ENCODE results near the gene CREBBP. TPM values are rescaled to one million over a fixed set of nuclear protein-coding genes. Genes with fewer than 3 reads are reported as not detected.

CREBBP gene
- total RNA-seq, 1 donor from 2014 or later = 31.4 TPM

DNA sequence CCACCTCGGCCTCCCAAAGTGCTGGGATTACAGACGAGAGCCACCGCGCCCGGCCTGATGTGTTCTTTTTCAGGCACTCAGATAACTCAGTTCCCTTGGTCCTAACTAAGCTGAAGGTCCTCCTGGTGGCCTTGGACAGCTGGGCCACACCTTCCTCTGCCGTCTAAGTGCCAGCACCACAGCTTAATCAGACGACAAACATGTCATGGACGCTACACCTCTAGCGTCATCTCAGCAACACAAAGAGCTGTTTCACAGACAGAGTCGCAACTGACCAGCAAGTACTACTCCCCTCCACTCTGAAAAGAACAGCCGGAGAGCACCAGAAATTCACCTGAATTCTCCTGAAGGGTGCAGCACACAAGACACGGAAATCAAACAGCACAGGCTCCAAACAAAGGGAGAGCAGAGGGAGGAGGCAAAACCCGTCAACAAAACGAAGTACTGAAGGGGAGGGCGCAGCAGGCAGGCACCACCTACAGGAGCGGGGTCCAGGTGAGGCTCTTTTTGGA lies 167.6 kb downstream of the CREBBP start:
- no peak for DNase-seq (ENCODE audit: low read depth)
- no peak for TF ChIP-seq CTCF (IDR thresholded peaks at IDR 0.05; ENCODE audit: insufficient read depth, low read length, poor library complexity, severe bottlenecking)
- H3K4me3 ChIP-seq (ENCODE audit: low read depth, low read length) = no peak overlapping the region
- H3K27me3 ChIP-seq (ENCODE audit: control insufficient read depth, insufficient read depth, low read length) = no peaks in the 10 kb centered on the region
- H3K36me3 ChIP-seq (ENCODE audit: control insufficient read depth, insufficient read depth, low read length) = no peaks in the 10 kb centered on the region

DNA sequence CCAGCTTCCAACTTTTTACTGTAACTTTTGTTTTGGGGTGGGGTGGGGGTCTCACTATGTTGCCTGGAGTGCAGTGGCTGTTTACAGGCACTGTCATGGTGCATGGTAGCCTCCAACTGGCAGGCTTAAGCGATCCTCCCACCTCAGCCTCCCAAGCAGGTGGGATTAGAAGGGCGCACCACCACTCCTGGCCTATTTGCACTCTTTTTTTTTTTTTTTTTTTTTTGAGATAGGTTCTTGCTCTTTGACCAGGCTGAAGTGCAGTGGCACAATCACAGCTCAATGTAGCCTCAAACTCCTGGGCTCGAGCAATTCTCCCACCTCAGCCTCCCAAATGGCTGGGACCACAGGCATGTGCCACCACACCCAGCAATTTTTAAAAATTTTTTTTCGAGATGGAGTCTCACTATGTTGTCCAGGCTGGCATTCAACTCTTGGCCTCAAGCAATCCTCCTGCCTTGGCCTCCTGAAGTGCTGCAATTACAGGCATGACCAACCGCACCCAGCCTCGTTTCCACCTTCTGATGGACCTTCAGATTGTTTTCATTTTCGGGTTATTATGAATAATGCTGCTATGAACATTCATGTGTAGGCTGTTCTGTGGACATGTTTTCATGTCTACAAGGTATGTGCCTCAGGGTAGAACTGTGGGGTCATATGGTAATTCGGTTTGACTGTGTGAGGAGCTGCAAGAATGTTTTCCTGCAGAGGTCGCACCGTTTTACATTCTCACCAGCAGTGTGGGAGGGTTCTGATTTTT lies 174.1 kb downstream of the CREBBP start:
- Histone ChIP-seq H3K27me3 (ENCODE audit: control insufficient read depth, insufficient read depth, low read length) (no peaks in the 10 kb centered on the region), H3K36me3 (ENCODE audit: control insufficient read depth, insufficient read depth, low read length) (no peaks in the 10 kb centered on the region), H3K4me3 (ENCODE audit: low read depth, low read length) (no peak overlapping the region)
- no peak for TF ChIP-seq CTCF (IDR thresholded peaks at IDR 0.05; ENCODE audit: insufficient read depth, low read length, poor library complexity, severe bottlenecking)
- no peak for DNase-seq (ENCODE audit: low read depth)

- no peak for TF ChIP-seq CTCF (IDR thresholded peaks at IDR 0.05; ENCODE audit: insufficient read depth, low read length, poor library complexity, severe bottlenecking)
- DNase-seq (ENCODE audit: low read depth) = no peak
- Histone ChIP-seq H3K36me3 (ENCODE audit: control insufficient read depth, insufficient read depth, low read length) (no peaks in the 10 kb centered on the region), H3K27me3 (ENCODE audit: control insufficient read depth, insufficient read depth, low read length) (no peaks in the 10 kb centered on the region), H3K4me3 (ENCODE audit: low read depth, low read length) (no peak overlapping the region)
Measured at GRCh38 chr16:3702082-3702481, 178.4 kb downstream of the CREBBP start.

GRCh38 chr16:3701531-3701930 lies 179.0 kb downstream of the CREBBP start:
- no peak for DNase-seq (ENCODE audit: low read depth)
- no peak for TF ChIP-seq CTCF (IDR thresholded peaks at IDR 0.05; ENCODE audit: insufficient read depth, low read length, poor library complexity, severe bottlenecking)
- H3K27me3 ChIP-seq (ENCODE audit: control insufficient read depth, insufficient read depth, low read length) = no peaks in the 10 kb centered on the region
- no peaks in the 10 kb centered on the region for H3K36me3 ChIP-seq (ENCODE audit: control insufficient read depth, insufficient read depth, low read length)
- no peak overlapping the region for H3K4me3 ChIP-seq (ENCODE audit: low read depth, low read length)

- H3K36me3 ChIP-seq (ENCODE audit: control insufficient read depth, insufficient read depth, low read length) = no peaks in the 10 kb centered on the region
- H3K27me3 ChIP-seq (ENCODE audit: control insufficient read depth, insufficient read depth, low read length) = no peaks in the 10 kb centered on the region
- no peak for DNase-seq (ENCODE audit: low read depth)
- no peak overlapping the region for H3K4me3 ChIP-seq (ENCODE audit: low read depth, low read length)
- TF ChIP-seq CTCF (IDR thresholded peaks at IDR 0.05; ENCODE audit: insufficient read depth, low read length, poor library complexity, severe bottlenecking) = no peak
Measured at GRCh38 chr16:3698941-3699340, 181.6 kb downstream of the CREBBP start.
